Measurements from ENCODE around the gene CNTD1.

- TF ChIP-seq ZFP36 (IDR thresholded peaks at IDR 0.05; ENCODE audit: borderline replicate concordance, partially characterized antibody), result no peak
- TF ChIP-seq, protein P1, sequence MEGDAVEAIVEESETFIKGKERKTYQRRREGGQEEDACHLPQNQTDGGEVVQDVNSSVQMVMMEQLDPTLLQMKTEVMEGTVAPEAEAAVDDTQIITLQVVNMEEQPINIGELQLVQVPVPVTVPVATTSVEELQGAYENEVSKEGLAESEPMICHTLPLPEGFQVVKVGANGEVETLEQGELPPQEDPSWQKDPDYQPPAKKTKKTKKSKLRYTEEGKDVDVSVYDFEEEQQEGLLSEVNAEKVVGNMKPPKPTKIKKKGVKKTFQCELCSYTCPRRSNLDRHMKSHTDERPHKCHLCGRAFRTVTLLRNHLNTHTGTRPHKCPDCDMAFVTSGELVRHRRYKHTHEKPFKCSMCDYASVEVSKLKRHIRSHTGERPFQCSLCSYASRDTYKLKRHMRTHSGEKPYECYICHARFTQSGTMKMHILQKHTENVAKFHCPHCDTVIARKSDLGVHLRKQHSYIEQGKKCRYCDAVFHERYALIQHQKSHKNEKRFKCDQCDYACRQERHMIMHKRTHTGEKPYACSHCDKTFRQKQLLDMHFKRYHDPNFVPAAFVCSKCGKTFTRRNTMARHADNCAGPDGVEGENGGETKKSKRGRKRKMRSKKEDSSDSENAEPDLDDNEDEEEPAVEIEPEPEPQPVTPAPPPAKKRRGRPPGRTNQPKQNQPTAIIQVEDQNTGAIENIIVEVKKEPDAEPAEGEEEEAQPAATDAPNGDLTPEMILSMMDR (IDR thresholded peaks at IDR 0.05), result no peak
- no peak for TF ChIP-seq CEBPB (IDR thresholded peaks at IDR 0.05)
- TF ChIP-seq, protein P2, sequence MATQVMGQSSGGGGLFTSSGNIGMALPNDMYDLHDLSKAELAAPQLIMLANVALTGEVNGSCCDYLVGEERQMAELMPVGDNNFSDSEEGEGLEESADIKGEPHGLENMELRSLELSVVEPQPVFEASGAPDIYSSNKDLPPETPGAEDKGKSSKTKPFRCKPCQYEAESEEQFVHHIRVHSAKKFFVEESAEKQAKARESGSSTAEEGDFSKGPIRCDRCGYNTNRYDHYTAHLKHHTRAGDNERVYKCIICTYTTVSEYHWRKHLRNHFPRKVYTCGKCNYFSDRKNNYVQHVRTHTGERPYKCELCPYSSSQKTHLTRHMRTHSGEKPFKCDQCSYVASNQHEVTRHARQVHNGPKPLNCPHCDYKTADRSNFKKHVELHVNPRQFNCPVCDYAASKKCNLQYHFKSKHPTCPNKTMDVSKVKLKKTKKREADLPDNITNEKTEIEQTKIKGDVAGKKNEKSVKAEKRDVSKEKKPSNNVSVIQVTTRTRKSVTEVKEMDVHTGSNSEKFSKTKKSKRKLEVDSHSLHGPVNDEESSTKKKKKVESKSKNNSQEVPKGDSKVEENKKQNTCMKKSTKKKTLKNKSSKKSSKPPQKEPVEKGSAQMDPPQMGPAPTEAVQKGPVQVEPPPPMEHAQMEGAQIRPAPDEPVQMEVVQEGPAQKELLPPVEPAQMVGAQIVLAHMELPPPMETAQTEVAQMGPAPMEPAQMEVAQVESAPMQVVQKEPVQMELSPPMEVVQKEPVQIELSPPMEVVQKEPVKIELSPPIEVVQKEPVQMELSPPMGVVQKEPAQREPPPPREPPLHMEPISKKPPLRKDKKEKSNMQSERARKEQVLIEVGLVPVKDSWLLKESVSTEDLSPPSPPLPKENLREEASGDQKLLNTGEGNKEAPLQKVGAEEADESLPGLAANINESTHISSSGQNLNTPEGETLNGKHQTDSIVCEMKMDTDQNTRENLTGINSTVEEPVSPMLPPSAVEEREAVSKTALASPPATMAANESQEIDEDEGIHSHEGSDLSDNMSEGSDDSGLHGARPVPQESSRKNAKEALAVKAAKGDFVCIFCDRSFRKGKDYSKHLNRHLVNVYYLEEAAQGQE (IDR thresholded peaks at IDR 0.05), result no peak
- TF ChIP-seq CHD4 (IDR thresholded peaks at IDR 0.05; ENCODE audit: borderline replicate concordance), result no peak
- no peak for TF ChIP-seq RAD21 (conservative IDR thresholded peaks at IDR 0.05 in 1 of 2, IDR thresholded peaks at IDR 0.05 in 1 of 2)
- TF ChIP-seq PBX3 (IDR thresholded peaks at IDR 0.05), result no peak
- TF ChIP-seq POLR2A (IDR thresholded peaks at IDR 0.05; ENCODE audit: low read length), result no peak
- no peak for TF ChIP-seq KDM5A (IDR thresholded peaks at IDR 0.05)
- TF ChIP-seq, protein P3, sequence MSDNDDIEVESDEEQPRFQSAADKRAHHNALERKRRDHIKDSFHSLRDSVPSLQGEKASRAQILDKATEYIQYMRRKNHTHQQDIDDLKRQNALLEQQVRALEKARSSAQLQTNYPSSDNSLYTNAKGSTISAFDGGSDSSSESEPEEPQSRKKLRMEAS (IDR thresholded peaks at IDR 0.05), result no peak
- TF ChIP-seq, protein P4, sequence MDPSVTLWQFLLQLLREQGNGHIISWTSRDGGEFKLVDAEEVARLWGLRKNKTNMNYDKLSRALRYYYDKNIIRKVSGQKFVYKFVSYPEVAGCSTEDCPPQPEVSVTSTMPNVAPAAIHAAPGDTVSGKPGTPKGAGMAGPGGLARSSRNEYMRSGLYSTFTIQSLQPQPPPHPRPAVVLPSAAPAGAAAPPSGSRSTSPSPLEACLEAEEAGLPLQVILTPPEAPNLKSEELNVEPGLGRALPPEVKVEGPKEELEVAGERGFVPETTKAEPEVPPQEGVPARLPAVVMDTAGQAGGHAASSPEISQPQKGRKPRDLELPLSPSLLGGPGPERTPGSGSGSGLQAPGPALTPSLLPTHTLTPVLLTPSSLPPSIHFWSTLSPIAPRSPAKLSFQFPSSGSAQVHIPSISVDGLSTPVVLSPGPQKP (IDR thresholded peaks at IDR 0.05; ENCODE audit: low read depth, low read length), result no peak
- no peak for TF ChIP-seq RFX5 (IDR thresholded peaks at IDR 0.05)
- TF ChIP-seq SMC3 (IDR thresholded peaks at IDR 0.05), result no peak
- TF ChIP-seq ESRRA (IDR thresholded peaks at IDR 0.05; ENCODE audit: borderline replicate concordance, low read length), result no peak
Observed at GRCh38 chr17:42853968-42854790, 55.5 kb downstream of the CNTD1 start.

Measured in A549 (cell line).